Measurements from ENCODE around the gene CITED4. TPM values are rescaled to one million over a fixed set of nuclear protein-coding genes. Genes with fewer than 3 reads are reported as not detected.

The CITED4 gene
- total RNA-seq, 1 donor from 2014 or later, result 30.8 TPM

DNA sequence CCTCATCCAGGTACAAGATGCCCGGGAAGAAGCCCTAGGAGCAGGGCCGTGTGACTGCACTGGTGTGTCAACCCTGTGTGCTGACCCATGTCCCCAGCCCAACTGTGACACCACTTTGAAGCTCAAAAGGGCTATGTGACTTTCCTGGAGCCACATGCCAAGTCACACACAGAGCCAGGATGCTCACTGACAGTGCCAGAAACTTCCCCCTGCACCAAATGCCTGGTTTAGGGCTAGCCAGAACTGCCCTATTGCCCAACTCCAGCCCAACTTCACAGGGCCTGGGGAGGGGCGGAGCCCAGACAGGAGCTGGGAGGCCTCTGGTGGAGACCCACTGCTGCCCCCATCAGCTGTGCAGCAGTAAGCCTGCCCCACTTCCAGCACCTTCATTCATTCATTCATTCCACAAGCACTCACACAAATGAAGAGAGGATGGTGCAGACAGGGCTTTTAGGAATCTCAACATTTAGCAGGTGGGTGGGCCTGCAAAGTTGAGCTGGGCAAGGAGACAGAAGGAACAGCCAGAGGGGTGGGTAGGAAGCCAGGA is 41.8 kb downstream of the CITED4 start:
- H3K9me3 Mint-ChIP-seq (ENCODE audit: low read depth), result no peaks in the 10 kb centered on the region
- H3K27me3 Mint-ChIP-seq, result peaks cover 32% of the 10 kb centered on the region
- no peak overlapping the region for H3K27ac Mint-ChIP-seq
- H3K4me3 Mint-ChIP-seq (ENCODE audit: low read depth), result no peak overlapping the region
- H3K4me1 Mint-ChIP-seq (ENCODE audit: low read depth), result peaks cover 29% of the 10 kb centered on the region
- DNase-seq (ENCODE audit: low spot score, unreplicated experiment), result no peak
- TF ChIP-seq, protein P1, sequence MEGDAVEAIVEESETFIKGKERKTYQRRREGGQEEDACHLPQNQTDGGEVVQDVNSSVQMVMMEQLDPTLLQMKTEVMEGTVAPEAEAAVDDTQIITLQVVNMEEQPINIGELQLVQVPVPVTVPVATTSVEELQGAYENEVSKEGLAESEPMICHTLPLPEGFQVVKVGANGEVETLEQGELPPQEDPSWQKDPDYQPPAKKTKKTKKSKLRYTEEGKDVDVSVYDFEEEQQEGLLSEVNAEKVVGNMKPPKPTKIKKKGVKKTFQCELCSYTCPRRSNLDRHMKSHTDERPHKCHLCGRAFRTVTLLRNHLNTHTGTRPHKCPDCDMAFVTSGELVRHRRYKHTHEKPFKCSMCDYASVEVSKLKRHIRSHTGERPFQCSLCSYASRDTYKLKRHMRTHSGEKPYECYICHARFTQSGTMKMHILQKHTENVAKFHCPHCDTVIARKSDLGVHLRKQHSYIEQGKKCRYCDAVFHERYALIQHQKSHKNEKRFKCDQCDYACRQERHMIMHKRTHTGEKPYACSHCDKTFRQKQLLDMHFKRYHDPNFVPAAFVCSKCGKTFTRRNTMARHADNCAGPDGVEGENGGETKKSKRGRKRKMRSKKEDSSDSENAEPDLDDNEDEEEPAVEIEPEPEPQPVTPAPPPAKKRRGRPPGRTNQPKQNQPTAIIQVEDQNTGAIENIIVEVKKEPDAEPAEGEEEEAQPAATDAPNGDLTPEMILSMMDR (IDR thresholded peaks at IDR 0.05; ENCODE audit: unreplicated experiment), result no peak
- no peaks in the 10 kb centered on the region for H3K36me3 Mint-ChIP-seq (ENCODE audit: insufficient read depth)

DNA sequence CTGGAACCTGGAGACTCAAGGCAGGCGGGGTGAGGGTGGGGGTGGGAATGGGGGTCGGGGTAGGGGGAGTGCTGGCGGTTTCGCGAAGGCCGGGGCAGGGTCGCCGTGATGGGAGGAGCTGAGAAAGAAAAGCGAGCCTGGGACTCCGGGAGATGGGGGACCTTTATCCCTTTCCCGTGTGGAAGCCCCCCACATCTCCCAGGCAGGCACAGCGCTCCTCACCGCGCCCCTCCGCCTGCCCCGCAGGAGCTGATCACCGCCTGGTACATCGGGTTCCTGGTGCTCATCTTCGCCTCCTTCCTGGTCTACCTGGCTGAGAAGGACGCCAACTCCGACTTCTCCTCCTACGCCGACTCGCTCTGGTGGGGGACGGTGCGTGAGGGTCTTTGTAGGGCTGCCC is 43.1 kb downstream of the CITED4 start:
- H3K36me3 Mint-ChIP-seq (ENCODE audit: insufficient read depth), result no peaks in the 10 kb centered on the region
- H3K27ac Mint-ChIP-seq, result no peak overlapping the region
- H3K4me1 Mint-ChIP-seq (ENCODE audit: low read depth), result peaks cover 16% of the 10 kb centered on the region
- H3K27me3 Mint-ChIP-seq, result peaks cover 33% of the 10 kb centered on the region
- no peak for DNase-seq (ENCODE audit: low spot score, unreplicated experiment)
- no peak overlapping the region for H3K4me3 Mint-ChIP-seq (ENCODE audit: low read depth)
- no peaks in the 10 kb centered on the region for H3K9me3 Mint-ChIP-seq (ENCODE audit: low read depth)
- TF ChIP-seq, protein P1 (IDR thresholded peaks at IDR 0.05; ENCODE audit: unreplicated experiment), result no peak

DNA sequence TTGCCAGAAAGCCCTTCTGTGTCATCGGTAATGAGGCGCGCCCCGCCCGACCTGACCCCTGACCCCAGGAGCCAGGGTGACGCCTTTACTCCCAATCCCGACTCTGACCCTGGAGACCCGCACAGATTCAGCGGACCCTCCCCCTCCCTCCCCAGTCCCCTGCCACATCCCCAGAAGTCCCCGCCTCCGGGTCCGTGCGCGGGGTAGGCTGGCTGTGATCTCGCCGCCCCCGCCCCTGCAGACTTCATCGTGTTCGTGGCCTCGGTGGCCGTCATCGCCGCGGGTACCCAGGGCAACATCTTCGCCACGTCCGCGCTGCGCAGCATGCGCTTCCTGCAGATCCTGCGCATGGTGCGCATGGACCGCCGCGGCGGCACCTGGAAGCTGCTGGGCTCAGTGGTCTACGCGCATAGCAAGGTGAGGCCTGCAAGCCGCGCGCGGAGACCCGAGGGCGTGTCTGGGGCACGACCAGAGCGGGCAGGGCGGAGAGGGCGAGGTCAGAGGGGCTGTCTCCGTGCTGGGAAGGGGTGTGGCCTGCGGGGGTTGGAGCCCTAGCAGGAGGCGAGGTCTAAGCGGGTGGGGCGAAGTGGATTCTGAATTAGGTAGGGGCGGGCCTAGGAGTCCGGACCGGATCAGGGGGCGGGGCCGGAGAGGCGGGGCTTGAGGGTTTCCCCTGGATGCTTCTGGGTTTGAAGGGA is 43.8 kb downstream of the CITED4 start:
- peaks cover 33% of the 10 kb centered on the region for H3K27me3 Mint-ChIP-seq
- H3K9me3 Mint-ChIP-seq (ENCODE audit: low read depth), result no peaks in the 10 kb centered on the region
- H3K4me3 Mint-ChIP-seq (ENCODE audit: low read depth), result peak overlapping the region; percentile 58
- peak; percentile 53 for DNase-seq (ENCODE audit: low spot score, unreplicated experiment)
- TF ChIP-seq, protein P1 (IDR thresholded peaks at IDR 0.05; ENCODE audit: unreplicated experiment), result no peak
- peaks cover 16% of the 10 kb centered on the region for H3K4me1 Mint-ChIP-seq (ENCODE audit: low read depth)
- no peak overlapping the region for H3K27ac Mint-ChIP-seq
- H3K36me3 Mint-ChIP-seq (ENCODE audit: insufficient read depth), result no peaks in the 10 kb centered on the region

DNA sequence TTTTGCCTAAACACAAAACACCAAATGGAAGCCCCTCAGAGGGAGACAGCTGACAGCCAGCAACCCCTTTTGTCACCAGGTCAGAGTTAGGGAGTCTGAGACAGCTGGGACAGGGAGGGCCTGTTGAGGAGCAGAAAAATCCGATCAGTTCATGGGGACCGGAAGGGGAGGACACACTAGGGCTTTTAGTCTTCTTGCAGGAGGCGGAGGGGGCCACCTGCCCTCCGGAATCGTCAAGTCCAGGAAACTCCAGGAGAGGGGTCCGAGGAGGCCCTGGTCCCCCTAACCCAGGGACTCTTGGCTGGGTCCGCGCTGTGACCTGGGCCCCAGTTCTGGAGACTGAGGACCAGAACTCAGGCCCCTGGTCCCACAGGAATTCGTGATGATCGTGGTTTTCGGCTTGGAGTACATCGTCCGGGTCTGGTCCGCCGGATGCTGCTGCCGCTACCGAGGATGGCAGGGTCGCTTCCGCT is 44.3 kb downstream of the CITED4 start:
- H3K27me3 Mint-ChIP-seq, result peaks cover 38% of the 10 kb centered on the region
- no peaks in the 10 kb centered on the region for H3K9me3 Mint-ChIP-seq (ENCODE audit: low read depth)
- DNase-seq (ENCODE audit: low spot score, unreplicated experiment), result no peak

DNA sequence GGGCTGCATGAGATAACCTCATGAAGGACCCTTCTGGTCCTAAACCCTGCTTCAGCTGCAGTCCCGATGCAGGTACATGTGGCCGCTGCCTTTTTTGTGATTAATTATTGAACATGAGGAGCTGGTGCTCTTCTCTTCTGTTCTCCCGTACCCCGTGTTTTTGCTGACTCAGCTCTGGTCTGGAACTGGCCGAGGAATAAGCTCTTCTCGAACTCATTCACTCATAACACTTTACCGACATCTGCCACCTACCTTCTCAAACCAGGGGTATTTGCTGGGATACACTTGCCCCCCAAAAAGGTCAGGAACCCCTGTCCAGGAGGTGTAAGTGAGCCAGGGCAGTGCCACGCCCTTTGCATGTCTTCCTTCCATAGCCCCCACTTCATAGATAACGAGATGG is 46.7 kb downstream of the CITED4 start:
- peaks cover 50% of the 10 kb centered on the region for H3K27me3 Mint-ChIP-seq
- TF ChIP-seq, protein P1 (IDR thresholded peaks at IDR 0.05; ENCODE audit: unreplicated experiment), result no peak
- no peak overlapping the region for H3K4me3 Mint-ChIP-seq (ENCODE audit: low read depth)

More for the DNA sequence above, 44.3 kb downstream of the CITED4 start:
- peak overlapping the region; percentile 58 for H3K4me3 Mint-ChIP-seq (ENCODE audit: low read depth)
- H3K36me3 Mint-ChIP-seq (ENCODE audit: insufficient read depth), result no peaks in the 10 kb centered on the region
- peaks cover 14% of the 10 kb centered on the region for H3K4me1 Mint-ChIP-seq (ENCODE audit: low read depth)
- no peak overlapping the region for H3K27ac Mint-ChIP-seq
- TF ChIP-seq, protein P1 (IDR thresholded peaks at IDR 0.05; ENCODE audit: unreplicated experiment), result no peak

More for the DNA sequence above, 46.7 kb downstream of the CITED4 start:
- DNase-seq (ENCODE audit: low spot score, unreplicated experiment), result no peak
- Mint-ChIP-seq H3K36me3 (ENCODE audit: insufficient read depth) (no peaks in the 10 kb centered on the region), H3K9me3 (ENCODE audit: low read depth) (no peaks in the 10 kb centered on the region), H3K4me1 (ENCODE audit: low read depth) (peaks cover 2% of the 10 kb centered on the region), H3K27ac (no peak overlapping the region)

Other genes with a start within 250 kb of the CITED4 start
- gene RIMS3, start 196.7 kb downstream of the CITED4 start, total RNA-seq, result 7.0 and 7.2 TPM in 2 replicates
- 73.4 and 74.9 TPM in 2 replicates for gene NFYC, start 170.7 kb downstream of the CITED4 start, total RNA-seq
- 0.67 and 0.73 TPM in 2 replicates for gene KCNQ4, start 78.6 kb downstream of the CITED4 start, total RNA-seq
- gene CTPS1, start 117.3 kb upstream of the CITED4 start, total RNA-seq, result 37.6 and 38.5 TPM in 2 replicates
- 0.95 and 1.0 TPM in 2 replicates for gene SLFNL1, start 159.4 kb upstream of the CITED4 start, total RNA-seq

Data from progenitor cell of endocrine pancreas (in vitro differentiated cells).